ENCODE data around the gene GAS2. TPM values are rescaled to one million over a fixed set of nuclear protein-coding genes. Genes with fewer than 3 reads are reported as not detected.

The GAS2 gene
- total RNA-seq, 5 donors from 2014 or later (not counting 1 experiment from before 2014, with no cell fraction given) = 2.1 to 4.2 (median 2.6) TPM

- Mint-ChIP-seq H3K4me1 (peaks cover 0 to 2% (median 1%) of the 10 kb centered on the region in 3 donors), H3K9me3 (peaks cover 4 to 6% (median 5%) of the 10 kb centered on the region in 3 donors), H3K27ac (no peak overlapping the region), H3K36me3 (no peaks in the 10 kb centered on the region), H3K27me3 (peaks cover 0 to 3% of the 10 kb centered on the region in 2 donors), H3K4me3 (no peak overlapping the region)
- DNase-seq = no peak
- Histone ChIP-seq H3K27me3 (replicated peaks in 1 of 2; ENCODE audit: control insufficient read depth in 2 of 2, extremely low read depth in 1 of 2, insufficient read depth in 2 of 2, low read length in 1 of 2) (no peaks in the 10 kb centered on the region), H3K36me3 (ENCODE audit: control insufficient read depth in 2 of 2, extremely low read depth in 1 of 2, insufficient read depth in 1 of 2, low read length in 1 of 2) (no peaks in the 10 kb centered on the region), H3K27ac (ENCODE audit: low read length) (no peak overlapping the region), H3K4me1 (ENCODE audit: control insufficient read depth in 1 of 2, extremely low read depth in 1 of 2, insufficient read depth in 2 of 2, low read length in 2 of 2) (no peaks in the 10 kb centered on the region), H3K9me3 (no peaks in the 10 kb centered on the region), H3K4me3 (ENCODE audit: control insufficient read depth in 1 of 2, extremely low read depth in 1 of 2, low read length in 1 of 2) (no peak overlapping the region)
- 93% methylated on average over 2 of the region's 3 CpGs for WGBS (ENCODE audit: insufficient coverage)
- CTCF ChIA-PET = no interaction called here
- ATAC-seq (replicated peaks in 1 of 4) = no peak
- POLR2A ChIA-PET = no interaction called here
Measured at GRCh38 chr11:22808571-22809197, 142.3 kb downstream of the GAS2 start.

GRCh38 chr11:22809893-22810292 is 143.5 kb downstream of the GAS2 start:
- H3K36me3 Mint-ChIP-seq = no peaks in the 10 kb centered on the region
- Histone ChIP-seq H3K36me3 (ENCODE audit: control insufficient read depth in 2 of 2, extremely low read depth in 1 of 2, insufficient read depth in 1 of 2, low read length in 1 of 2) (no peaks in the 10 kb centered on the region), H3K4me3 (ENCODE audit: control insufficient read depth in 1 of 2, extremely low read depth in 1 of 2, low read length in 1 of 2) (no peak overlapping the region), H3K27ac (ENCODE audit: low read length) (no peak overlapping the region), H3K4me1 (ENCODE audit: control insufficient read depth in 1 of 2, extremely low read depth in 1 of 2, insufficient read depth in 2 of 2, low read length in 2 of 2) (no peaks in the 10 kb centered on the region), H3K27me3 (replicated peaks in 1 of 2; ENCODE audit: control insufficient read depth in 2 of 2, extremely low read depth in 1 of 2, insufficient read depth in 2 of 2, low read length in 1 of 2) (no peaks in the 10 kb centered on the region), H3K9me3 (no peaks in the 10 kb centered on the region)
- ATAC-seq (replicated peaks in 1 of 4) = no peak
- DNase-seq = no peak
- H3K9me3 Mint-ChIP-seq = peaks cover 5 to 8% (median 6%) of the 10 kb centered on the region in 3 donors
- H3K4me3 Mint-ChIP-seq = no peak overlapping the region
- H3K27me3 Mint-ChIP-seq = peaks cover 0 to 3% of the 10 kb centered on the region in 2 donors
- peaks cover 0 to 2% (median 1%) of the 10 kb centered on the region in 3 donors for H3K4me1 Mint-ChIP-seq
- CTCF ChIA-PET = no interaction called here
- 100% methylated on average over 1 of the region's 3 CpGs for WGBS (ENCODE audit: insufficient coverage)
- no peak overlapping the region for H3K27ac Mint-ChIP-seq
- POLR2A ChIA-PET = no interaction called here

DNA sequence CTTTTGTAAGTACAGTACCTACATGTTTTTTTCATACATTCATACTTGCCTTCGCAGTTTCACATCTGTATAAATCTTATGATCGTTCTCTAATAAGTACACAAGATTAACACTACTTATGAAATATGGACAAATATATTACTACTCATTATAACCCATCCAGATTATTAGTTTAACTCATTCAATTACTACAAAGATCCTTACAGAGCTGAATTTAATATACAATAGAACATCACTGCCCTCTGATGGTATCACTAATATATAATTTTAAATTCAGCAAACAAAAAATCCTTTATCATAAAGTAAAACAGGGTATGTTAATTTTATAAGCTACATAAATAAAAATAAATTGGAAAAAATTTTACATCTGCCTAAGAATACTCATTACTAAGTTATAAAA is 155.8 kb downstream of the GAS2 start:
- Mint-ChIP-seq H3K4me1 (peaks cover 0 to 8% (median 3%) of the 10 kb centered on the region in 3 donors), H3K36me3 (peaks cover 71% of the 10 kb centered on the region), H3K4me3 (no peak overlapping the region), H3K9me3 (peaks cover 0 to 8% (median 4%) of the 10 kb centered on the region in 3 donors), H3K27me3 (no peaks in the 10 kb centered on the region), H3K27ac (no peak overlapping the region)
- peaks cover 5 to 56% of the 10 kb centered on the region in 2 donors for H3K36me3 ChIP-seq (ENCODE audit: control insufficient read depth in 2 of 2, extremely low read depth in 1 of 2, insufficient read depth in 1 of 2, low read length in 1 of 2)
- no peaks in the 10 kb centered on the region for H3K4me1 ChIP-seq (ENCODE audit: control insufficient read depth in 1 of 2, extremely low read depth in 1 of 2, insufficient read depth in 2 of 2, low read length in 2 of 2)
- no peaks in the 10 kb centered on the region for H3K9me3 ChIP-seq
- H3K27ac ChIP-seq (ENCODE audit: low read length) = no peak overlapping the region
- no peaks in the 10 kb centered on the region for H3K27me3 ChIP-seq (replicated peaks in 1 of 2; ENCODE audit: control insufficient read depth in 2 of 2, extremely low read depth in 1 of 2, insufficient read depth in 2 of 2, low read length in 1 of 2)
- CTCF ChIA-PET = interaction anchor here in 1 of 2 donors (0.6 kb wide), 1 partner anchor 194 kb away, joined by 4 read pairs; no protein-coding TSS in a partner anchor
- ATAC-seq (replicated peaks in 1 of 4) (no peak), DNase-seq (no peak)
- POLR2A ChIA-PET = no interaction called here
- no peak overlapping the region for H3K4me3 ChIP-seq (ENCODE audit: control insufficient read depth in 1 of 2, extremely low read depth in 1 of 2, low read length in 1 of 2)
- no CpG with 5 or more reads among the region's 2 CpGs for WGBS (ENCODE audit: insufficient coverage)

DNA sequence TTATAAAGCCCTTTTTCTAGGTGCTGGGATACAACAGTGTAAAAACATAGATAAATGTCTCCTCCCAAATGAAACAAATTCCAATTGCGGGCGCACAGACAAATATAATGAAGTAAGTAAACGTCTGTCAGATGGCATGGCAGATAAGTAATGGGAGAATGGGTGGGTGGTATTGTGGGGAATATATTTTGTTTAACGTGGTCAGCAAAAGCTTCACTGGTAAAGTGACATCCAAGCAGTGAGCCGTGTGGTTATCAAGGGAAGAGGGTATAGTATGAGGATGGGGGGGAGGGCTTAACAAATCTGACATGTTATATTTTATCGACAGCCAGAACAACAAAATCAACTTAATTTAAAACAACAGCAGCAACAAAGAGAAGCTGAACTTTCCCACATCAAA is 162.0 kb downstream of the GAS2 start:
- CTCF ChIA-PET = interaction anchor here in 1 of 2 donors (0.6 to 2.3 kb wide), 5 partner anchors 10 to 952 kb away, joined by 3 to 12 read pairs (median 7); partner anchors contain the start of gene FANCF
- peaks cover 16 to 27% (median 21%) of the 10 kb centered on the region in 3 donors for H3K4me1 Mint-ChIP-seq
- no peaks in the 10 kb centered on the region for H3K9me3 Mint-ChIP-seq
- H3K4me3 Mint-ChIP-seq = peak overlapping the region; percentile 90 to 92 (median 92)
- peaks cover 1 to 21% of the 10 kb centered on the region in 2 donors for H3K36me3 ChIP-seq (ENCODE audit: control insufficient read depth in 2 of 2, extremely low read depth in 1 of 2, insufficient read depth in 1 of 2, low read length in 1 of 2)
- peaks cover 3 to 11% of the 10 kb centered on the region in 2 experiments for H3K4me1 ChIP-seq (ENCODE audit: control insufficient read depth in 1 of 2, extremely low read depth in 1 of 2, insufficient read depth in 2 of 2, low read length in 2 of 2)
- no peaks in the 10 kb centered on the region for H3K27me3 Mint-ChIP-seq
- H3K27ac ChIP-seq (ENCODE audit: low read length) = no peak overlapping the region
- no peak overlapping the region for H3K4me3 ChIP-seq (ENCODE audit: control insufficient read depth in 1 of 2, extremely low read depth in 1 of 2, low read length in 1 of 2)
- WGBS (ENCODE audit: insufficient coverage) = 50% methylated on average over 1 of the region's 6 CpGs
- no peaks in the 10 kb centered on the region for H3K9me3 ChIP-seq
- H3K36me3 Mint-ChIP-seq = peaks cover 20% of the 10 kb centered on the region
- DNase-seq = no peak
- no peak overlapping the region for H3K27ac Mint-ChIP-seq
- no peak for ATAC-seq (replicated peaks in 1 of 4)
- no peaks in the 10 kb centered on the region for H3K27me3 ChIP-seq (replicated peaks in 1 of 2; ENCODE audit: control insufficient read depth in 2 of 2, extremely low read depth in 1 of 2, insufficient read depth in 2 of 2, low read length in 1 of 2)
- POLR2A ChIA-PET = interaction anchor here (1.0 to 1.3 kb wide), 2 partner anchors 200 to 202 kb away, joined by 4 to 5 read pairs; no protein-coding TSS in a partner anchor

GRCh38 chr11:22829231-22830081 is 163.0 kb downstream of the GAS2 start, which contains the start of gene SVIP:
Gene SVIP, minus strand, starts transcription at chr11:22829801. Its CDS starts 53 bp downstream, at chr11:22829748.
- peaks cover 15% of the 10 kb centered on the region for H3K36me3 Mint-ChIP-seq
- H3K27me3 ChIP-seq (replicated peaks in 1 of 2; ENCODE audit: control insufficient read depth in 2 of 2, extremely low read depth in 1 of 2, insufficient read depth in 2 of 2, low read length in 1 of 2) = no peaks in the 10 kb centered on the region
- peaks cover 3 to 11% of the 10 kb centered on the region in 2 experiments for H3K4me1 ChIP-seq (ENCODE audit: control insufficient read depth in 1 of 2, extremely low read depth in 1 of 2, insufficient read depth in 2 of 2, low read length in 2 of 2)
- ChIA-PET POLR2A (interaction anchor here (0.5 to 1.3 kb wide), 8 partner anchors 13 to 248 kb away, joined by 3 to 8 read pairs (median 4); no protein-coding TSS in a partner anchor), CTCF (interaction anchor here (0.5 to 2.3 kb wide), 11 partner anchors 9 to 856 kb away, joined by 3 to 12 read pairs (median 4); partner anchors contain the start of gene FANCF (in 1 of the 2))
- peak within 1 kb of the TSS; percentile 84 to 93 for H3K27ac Mint-ChIP-seq
- peaks cover 0 to 15% of the 10 kb centered on the region in 2 donors for H3K36me3 ChIP-seq (ENCODE audit: control insufficient read depth in 2 of 2, extremely low read depth in 1 of 2, insufficient read depth in 1 of 2, low read length in 1 of 2)
- H3K9me3 ChIP-seq = no peaks in the 10 kb centered on the region
- H3K9me3 Mint-ChIP-seq = no peaks in the 10 kb centered on the region
- H3K4me3 ChIP-seq (ENCODE audit: control insufficient read depth in 1 of 2, extremely low read depth in 1 of 2, low read length in 1 of 2) = peak within 1 kb of the TSS; percentile 87 to 92
- WGBS (ENCODE audit: insufficient coverage) = 1% methylated on average over 60 of the region's 79 CpGs
- peak within 1 kb of the TSS; percentile 90 to 92 (median 92) for H3K4me3 Mint-ChIP-seq
- DNase-seq (peak; percentile 76 to 96 (median 90)), ATAC-seq (replicated peaks in 1 of 4) (peak; percentile 87 to 95 (median 92))
- peak within 1 kb of the TSS; percentile 82 for H3K27ac ChIP-seq (ENCODE audit: low read length)
- no peaks in the 10 kb centered on the region for H3K27me3 Mint-ChIP-seq
- H3K4me1 Mint-ChIP-seq = peaks cover 16 to 25% (median 18%) of the 10 kb centered on the region in 3 donors

DNA sequence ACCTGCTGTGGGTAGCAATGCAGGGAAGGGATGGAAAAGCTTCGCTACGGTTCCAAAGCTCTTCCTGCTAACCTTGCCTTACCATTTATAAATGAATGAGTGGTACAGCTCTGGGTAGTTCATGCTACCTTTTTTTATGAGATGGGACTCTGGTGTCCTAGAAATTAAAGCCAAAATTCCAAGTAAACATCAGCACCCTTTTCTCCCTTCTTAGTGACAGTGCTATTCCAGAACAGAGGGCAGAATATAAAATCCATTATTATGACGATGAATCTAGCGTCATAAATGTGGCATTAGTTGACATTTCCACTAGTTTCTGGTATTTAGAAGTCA is 163.6 kb downstream of the GAS2 start:
- peaks cover 3 to 11% of the 10 kb centered on the region in 2 experiments for H3K4me1 ChIP-seq (ENCODE audit: control insufficient read depth in 1 of 2, extremely low read depth in 1 of 2, insufficient read depth in 2 of 2, low read length in 2 of 2)
- no peak for ATAC-seq (replicated peaks in 1 of 4)
- WGBS (ENCODE audit: insufficient coverage) = no CpG with 5 or more reads among the region's 4 CpGs
- POLR2A ChIA-PET = interaction anchor here (0.5 to 0.7 kb wide), 3 partner anchors 44 to 248 kb away, joined by 3 to 4 read pairs (median 3); no protein-coding TSS in a partner anchor
- H3K4me1 Mint-ChIP-seq = peaks cover 16 to 25% (median 18%) of the 10 kb centered on the region in 3 donors
- H3K4me3 Mint-ChIP-seq = peak overlapping the region; percentile 90 to 92 (median 92)
- H3K27ac Mint-ChIP-seq = peak overlapping the region; percentile 40 to 73
- peak overlapping the region; percentile 25 to 87 for H3K4me3 ChIP-seq (ENCODE audit: control insufficient read depth in 1 of 2, extremely low read depth in 1 of 2, low read length in 1 of 2)
- H3K27me3 ChIP-seq (replicated peaks in 1 of 2; ENCODE audit: control insufficient read depth in 2 of 2, extremely low read depth in 1 of 2, insufficient read depth in 2 of 2, low read length in 1 of 2) = no peaks in the 10 kb centered on the region
- CTCF ChIA-PET = interaction anchor here (0.6 to 2.3 kb wide), 7 partner anchors 9 to 218 kb away, joined by 3 to 12 read pairs (median 4); partner anchors contain the start of gene FANCF (in 1 of the 2)
- H3K36me3 ChIP-seq (ENCODE audit: control insufficient read depth in 2 of 2, extremely low read depth in 1 of 2, insufficient read depth in 1 of 2, low read length in 1 of 2) = peaks cover 0 to 9% of the 10 kb centered on the region in 2 donors
- peaks cover 10% of the 10 kb centered on the region for H3K36me3 Mint-ChIP-seq
- H3K9me3 Mint-ChIP-seq = no peaks in the 10 kb centered on the region
- no peak for DNase-seq
- H3K9me3 ChIP-seq = no peaks in the 10 kb centered on the region
- no peaks in the 10 kb centered on the region for H3K27me3 Mint-ChIP-seq
- peak overlapping the region; percentile 38 for H3K27ac ChIP-seq (ENCODE audit: low read length)

Measured in T-cell (primary cell).